Effector CD4-positive, alpha-beta T cell (primary cell): ENCODE measurements around the gene SLC3A2.
"Not testable (repeated sequence)": the region's sequence is repeated elsewhere in the genome, so short reads cannot be mapped to it uniquely, and the experiment has no call there.

Experiments
- DNase-seq: peaks from one replicate; pipeline ENCODE4 v3.0.0-alpha.2; 2020
- total RNA-seq: gene quantifications from one replicate; lab custom pipeline; 2026; lab: John Stamatoyannopoulos, UW

Gene SLC3A2
- total RNA-seq: 303 reads per million, percentile 95 among the genes with 10 or more reads in this experiment

DNA sequence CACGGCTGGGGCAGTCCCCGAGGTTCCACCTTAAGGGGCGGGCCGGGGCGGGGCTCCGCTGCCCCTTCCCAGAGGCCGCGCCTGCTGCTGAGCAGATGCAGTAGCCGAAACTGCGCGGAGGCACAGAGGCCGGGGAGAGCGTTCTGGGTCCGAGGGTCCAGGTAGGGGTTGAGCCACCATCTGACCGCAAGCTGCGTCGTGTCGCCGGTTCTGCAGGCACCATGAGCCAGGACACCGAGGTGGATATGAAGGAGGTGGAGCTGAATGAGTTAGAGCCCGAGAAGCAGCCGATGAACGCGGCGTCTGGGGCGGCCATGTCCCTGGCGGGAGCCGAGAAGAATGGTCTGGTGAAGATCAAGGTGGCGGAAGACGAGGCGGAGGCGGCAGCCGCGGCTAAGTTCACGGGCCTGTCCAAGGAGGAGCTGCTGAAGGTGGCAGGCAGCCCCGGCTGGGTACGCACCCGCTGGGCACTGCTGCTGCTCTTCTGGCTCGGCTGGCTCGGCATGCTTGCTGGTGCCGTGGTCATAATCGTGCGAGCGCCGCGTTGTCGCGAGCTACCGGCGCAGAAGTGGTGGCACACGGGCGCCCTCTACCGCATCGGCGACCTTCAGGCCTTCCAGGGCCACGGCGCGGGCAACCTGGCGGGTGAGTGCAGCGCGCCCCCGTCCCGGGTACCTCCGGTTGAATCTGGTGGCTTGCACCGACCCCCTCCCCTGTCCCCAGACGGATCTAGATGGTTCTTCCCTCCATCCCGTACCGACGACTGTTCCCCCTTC, at the start of gene SLC3A2:
TSS of gene SLC3A2 (plus strand) at position 94 of the 776 bp plus-strand sequence. CDS start at position 222, 128 bp downstream.
- DNase-seq: peak; percentile 78

- no peak for DNase-seq
Observed at GRCh38 chr11:62830904-62831519, 49.7 kb upstream of the SLC3A2 start.

- peak; percentile 99 for DNase-seq
Observed at GRCh38 chr11:62831520-62832335, 49.0 kb upstream of the SLC3A2 start, which contains the start of gene STX5. Gene STX5 (minus strand): TSS chr11:62832051. CDS start chr11:62831243, 808 bp downstream.

DNA sequence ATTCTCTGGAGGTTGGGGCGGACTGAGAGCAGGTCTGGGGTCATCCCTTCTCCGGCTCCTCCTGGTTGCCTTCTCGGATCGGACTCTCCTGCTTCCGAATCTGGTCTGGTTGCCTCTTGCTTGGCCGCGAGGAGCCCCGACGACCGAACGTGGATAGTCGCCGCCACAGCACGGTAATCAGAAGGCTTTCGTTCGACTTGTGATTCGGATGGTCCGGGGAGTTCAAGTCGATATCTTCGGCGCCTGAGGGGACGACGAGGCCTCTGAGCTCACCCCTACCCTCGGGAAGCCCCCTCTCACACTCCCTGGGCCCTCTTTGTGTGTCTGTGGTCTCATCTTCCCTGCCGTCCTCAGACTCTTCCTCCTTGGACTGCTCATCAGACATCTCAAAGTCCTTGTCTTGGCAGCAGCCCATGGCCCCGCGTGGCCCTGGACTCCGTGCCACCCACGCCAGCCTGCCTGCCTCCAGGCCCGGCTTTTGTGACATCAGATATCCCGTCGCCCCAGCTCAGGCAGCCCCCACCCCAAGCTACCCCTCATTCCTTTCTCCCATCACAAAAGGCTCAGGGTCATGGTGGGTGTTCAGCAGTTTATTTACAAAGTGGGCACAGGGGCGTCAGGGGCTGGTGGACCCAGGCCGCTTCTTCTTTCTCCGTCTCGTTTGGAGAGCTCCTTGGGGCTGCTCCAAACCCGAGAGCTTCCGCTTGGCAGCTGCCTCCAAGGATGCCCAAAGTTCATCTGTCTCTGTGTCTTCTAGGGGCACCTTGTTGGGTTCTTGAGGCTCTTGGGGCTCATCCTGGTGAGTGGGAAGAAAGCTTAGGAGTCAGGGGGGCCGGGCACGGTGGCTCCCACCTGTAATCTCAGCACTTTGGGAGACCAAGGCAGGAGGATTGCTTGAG, 48.1 kb upstream of the SLC3A2 start, which contains the start of gene TEX54:
TSS of gene TEX54 (minus strand) at position 506 of the 899 bp plus-strand sequence.
- no peak for DNase-seq

DNA sequence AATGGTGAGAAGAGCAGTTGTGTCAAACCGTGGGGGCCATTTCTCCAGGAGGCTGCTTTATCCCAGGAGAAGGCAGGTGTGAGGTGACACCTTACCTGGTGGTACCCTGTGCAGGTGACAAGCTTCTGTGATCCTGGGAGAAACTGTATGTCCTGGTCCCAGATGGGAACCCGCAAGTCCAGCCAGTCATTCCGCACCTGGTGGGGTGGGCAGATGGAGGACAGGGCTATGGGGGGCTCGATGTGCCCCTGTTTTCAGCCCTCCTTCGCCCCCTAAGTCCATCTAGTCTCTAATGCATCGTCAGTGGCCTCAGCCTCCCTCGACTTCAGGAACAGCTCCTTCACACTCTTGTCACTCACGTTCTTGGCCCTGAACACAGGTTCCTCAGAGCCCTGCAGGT, 45.4 kb upstream of the SLC3A2 start:
- DNase-seq: no peak

DNA sequence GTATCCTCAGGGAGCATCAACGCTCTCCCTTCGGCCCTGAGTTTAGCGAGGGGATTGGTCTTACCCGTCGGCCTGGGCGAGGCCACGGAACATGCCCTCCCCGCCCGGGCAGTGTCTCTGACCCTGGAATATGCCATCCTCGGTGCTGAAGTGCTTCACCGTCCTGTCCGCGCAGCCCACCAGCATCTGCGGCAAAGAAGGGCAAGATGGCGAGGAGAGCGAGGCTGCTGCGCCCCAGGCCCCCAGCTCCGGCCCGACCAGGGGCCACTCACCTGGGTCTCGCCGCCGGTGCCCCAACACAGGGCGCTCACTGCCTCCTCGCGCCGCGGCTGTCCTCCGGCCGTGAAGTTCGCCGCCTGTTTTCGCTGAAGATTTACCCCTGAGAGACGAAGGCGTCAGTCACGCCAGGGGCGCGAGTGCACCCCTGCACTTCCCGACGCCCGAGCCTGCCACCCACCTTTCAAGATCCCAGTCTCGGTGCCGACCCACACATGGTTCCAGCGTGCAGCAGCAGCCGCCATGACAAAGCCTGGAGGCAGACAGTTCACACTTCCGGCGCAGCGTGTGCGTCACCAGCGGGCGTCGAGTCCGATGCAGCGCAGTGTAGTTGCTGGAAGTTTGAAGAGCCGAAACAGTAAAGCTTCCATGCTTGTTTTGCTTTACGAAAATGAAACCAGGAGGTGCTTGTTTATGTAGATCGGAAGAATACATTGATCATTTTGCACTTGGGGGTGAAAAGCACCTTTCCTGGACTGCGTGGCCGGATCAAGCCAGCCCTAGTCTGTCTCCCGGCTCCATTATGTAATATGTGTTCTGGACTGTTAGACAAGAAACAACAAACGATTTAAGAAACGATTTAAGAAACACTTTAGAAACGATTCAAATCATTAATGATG, 41.4 kb upstream of the SLC3A2 start, which contains the start of gene WDR74:
TSS of gene WDR74 (minus strand) at position 541 of the 896 bp plus-strand sequence. CDS start at position 521, 20 bp downstream.
- peak; percentile 90 for DNase-seq

GRCh38 chr11:62840721-62841360, 39.9 kb upstream of the SLC3A2 start:
- peak; percentile 74 for DNase-seq

- DNase-seq: peak; percentile 77
Observed at GRCh38 chr11:62841361-62842170, 39.1 kb upstream of the SLC3A2 start.

DNA sequence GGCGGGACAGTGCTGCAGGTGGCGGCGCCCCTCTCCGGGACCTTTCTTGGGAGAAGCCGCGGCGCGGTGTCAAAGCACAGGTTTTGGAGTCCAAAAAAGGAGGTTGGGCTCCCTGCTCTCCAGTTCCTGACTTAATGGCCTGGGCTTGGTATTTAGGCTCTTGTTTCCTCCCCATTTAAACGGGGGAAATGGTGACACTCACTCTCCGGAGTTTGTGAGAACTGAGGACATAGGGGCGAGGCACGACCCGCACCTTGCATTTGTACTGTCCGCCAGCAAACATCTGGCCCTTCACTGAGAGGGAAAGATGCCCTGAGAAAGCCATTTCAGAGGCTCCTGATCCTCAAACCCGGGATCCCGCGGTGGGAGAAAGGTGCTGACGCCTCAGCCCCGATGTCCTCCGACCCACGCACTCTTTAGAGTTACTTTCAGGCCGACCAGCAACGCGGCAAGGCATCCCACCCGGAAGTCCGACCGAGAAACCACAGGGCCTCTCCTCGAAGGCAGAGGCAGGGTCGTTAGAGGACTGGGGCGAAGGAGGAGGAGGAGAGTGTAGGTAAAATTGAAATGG, 38.4 kb upstream of the SLC3A2 start:
- DNase-seq: no peak

- DNase-seq: not testable (repeated sequence)
Observed at GRCh38 chr11:62842891-62843290, 37.8 kb upstream of the SLC3A2 start.

- no peak for DNase-seq
Observed at GRCh38 chr11:62843466-62843865, 37.2 kb upstream of the SLC3A2 start.

GRCh38 chr11:62844154-62844553, 36.5 kb upstream of the SLC3A2 start:
- DNase-seq: no peak

- DNase-seq: no peak
Observed at GRCh38 chr11:62846177-62846576, 34.5 kb upstream of the SLC3A2 start.

DNA sequence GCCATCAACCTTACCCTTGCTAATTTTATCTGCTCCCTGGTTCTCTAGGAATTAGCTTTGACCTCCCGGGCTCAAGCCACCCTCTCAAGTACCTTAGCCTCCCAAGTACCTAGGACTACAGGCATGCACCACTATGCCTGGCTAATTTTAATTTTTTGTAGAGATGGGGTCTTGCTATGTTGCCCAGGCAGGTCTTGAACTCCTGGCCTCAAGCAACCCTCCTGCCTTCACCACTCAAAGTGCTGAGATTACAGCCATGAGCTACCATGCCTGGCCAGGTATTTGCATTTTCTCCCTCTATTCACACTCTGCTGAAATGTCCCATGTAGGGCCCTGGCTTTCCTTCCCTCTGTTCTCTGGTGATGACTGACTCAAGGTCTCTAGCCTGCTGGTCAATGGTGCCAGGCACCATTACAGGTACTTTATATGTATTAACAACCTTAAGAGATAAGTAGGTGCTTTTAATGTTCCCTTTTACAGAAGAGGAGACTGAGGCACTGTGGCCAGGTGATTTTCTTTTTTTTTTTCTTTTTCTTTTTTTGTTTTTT, 32.9 kb upstream of the SLC3A2 start:
- DNase-seq: no peak

DNA sequence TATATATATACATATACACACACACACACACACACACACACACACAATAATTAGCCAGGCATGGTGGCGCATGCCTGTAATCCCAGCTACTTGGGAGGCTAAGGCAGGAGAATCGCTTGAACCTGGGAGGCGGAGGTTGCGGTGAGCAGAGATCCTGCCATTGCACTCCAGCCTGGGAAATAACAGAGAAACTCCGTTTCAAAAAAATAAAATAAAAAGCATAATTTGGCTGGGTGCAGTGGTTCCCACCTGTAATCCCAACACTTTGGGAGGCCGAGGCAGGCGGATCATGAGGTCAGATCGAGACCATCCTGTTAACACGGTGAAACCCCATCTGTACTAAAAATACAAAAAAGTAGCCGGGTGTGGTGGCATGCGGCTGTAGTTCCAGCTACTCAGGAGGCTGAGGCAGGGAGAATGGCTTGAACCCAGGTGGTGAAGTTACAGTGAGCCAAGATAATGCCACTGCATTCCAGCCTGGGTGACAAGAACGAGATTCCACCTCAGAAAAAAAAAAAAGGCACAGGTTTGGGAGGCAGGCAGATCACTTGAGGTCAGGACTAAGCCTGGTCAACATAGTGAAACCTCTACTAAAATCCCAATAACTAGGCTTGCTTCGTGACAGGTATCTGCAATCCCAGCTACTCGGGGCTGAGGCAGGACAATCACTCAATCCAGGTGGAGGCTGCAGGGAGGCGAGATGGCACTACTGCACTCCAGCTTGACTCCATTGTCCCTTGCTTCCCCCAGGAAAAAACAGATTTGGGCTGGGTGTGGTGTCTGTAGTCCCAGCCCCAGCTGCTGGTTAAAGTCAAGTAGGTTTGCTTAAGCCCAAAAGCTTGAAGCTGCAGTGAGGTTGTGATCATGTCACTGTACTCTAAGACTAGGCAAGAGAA, 29.5 kb upstream of the SLC3A2 start:
- DNase-seq: no peak

DNA sequence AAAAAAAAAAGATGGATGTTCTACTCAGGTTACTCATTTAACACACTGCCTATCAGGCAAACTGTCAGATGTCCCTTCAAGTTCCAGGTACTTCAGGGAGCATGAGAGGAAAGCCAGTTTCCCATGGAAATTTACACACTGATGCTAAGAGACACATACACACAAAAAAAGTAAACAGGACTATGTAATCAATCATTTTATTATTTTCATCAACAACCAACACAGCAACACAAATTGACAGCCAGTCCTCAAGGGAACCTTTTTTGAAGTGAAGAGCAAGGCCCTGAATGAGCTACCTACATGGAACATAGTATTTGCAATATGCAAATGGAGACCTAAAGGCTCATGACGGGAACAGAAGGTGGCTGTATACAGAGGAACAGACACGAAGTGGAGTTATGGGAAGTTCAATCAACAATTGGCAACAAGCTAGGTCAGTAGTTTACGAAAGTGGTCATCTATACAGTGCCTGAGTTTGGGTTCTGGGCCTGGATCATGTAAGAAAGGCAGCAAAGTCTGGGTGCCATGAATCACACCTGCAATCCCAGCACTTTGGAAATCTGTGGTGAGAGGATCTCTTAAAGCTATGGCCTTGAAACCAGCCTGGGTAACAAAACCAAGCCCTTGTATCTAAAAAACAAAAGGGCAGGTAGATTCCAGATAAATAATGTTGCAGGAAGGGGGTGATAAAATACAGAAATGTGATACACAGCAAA, 28.7 kb upstream of the SLC3A2 start:
- DNase-seq: no peak
